AG08395 (cell line): ENCODE data around the gene TBC1D22A.
A peak's percentile ranks its signal among the peaks of the same experiment; 100 is the strongest.

Experiments used
- DNase-seq: peaks from one replicate; pipeline ENCODE4 v3.0.0; 2012; ENCODE audit warnings: mixed read lengths, low spot score

TBC1D22A gene

GRCh38 chr22:46835693-46836092, 73.2 kb downstream of the TBC1D22A start:
- DNase-seq = no peak

GRCh38 chr22:46841522-46841921, 79.1 kb downstream of the TBC1D22A start:
- no peak for DNase-seq

GRCh38 chr22:46842606-46843005, 80.2 kb downstream of the TBC1D22A start:
- DNase-seq = no peak

GRCh38 chr22:46843821-46844255, 81.4 kb downstream of the TBC1D22A start:
- peak; percentile 82 for DNase-seq

GRCh38 chr22:46844606-46845210, 82.3 kb downstream of the TBC1D22A start:
- DNase-seq = no peak

- DNase-seq = peak; percentile 59
Observed at GRCh38 chr22:46845296-46846149, 83.1 kb downstream of the TBC1D22A start.

- no peak for DNase-seq
Observed at GRCh38 chr22:46846150-46846831, 83.8 kb downstream of the TBC1D22A start.

GRCh38 chr22:46846832-46847355, 84.4 kb downstream of the TBC1D22A start:
- DNase-seq = no peak

- DNase-seq = no peak
Observed at GRCh38 chr22:46848197-46848596, 85.7 kb downstream of the TBC1D22A start.

GRCh38 chr22:46849101-46849500, 86.7 kb downstream of the TBC1D22A start:
- DNase-seq = no peak

GRCh38 chr22:46849951-46850350, 87.5 kb downstream of the TBC1D22A start:
- DNase-seq = no peak

GRCh38 chr22:46851311-46851710, 88.9 kb downstream of the TBC1D22A start:
- no peak for DNase-seq

GRCh38 chr22:46851941-46852340, 89.5 kb downstream of the TBC1D22A start:
- DNase-seq = no peak

GRCh38 chr22:46852771-46853170, 90.3 kb downstream of the TBC1D22A start:
- DNase-seq = no peak

- no peak for DNase-seq
Observed at GRCh38 chr22:46853191-46853590, 90.7 kb downstream of the TBC1D22A start.

GRCh38 chr22:46854125-46854870, 91.8 kb downstream of the TBC1D22A start:
- no peak for DNase-seq

GRCh38 chr22:46855681-46856080, 93.2 kb downstream of the TBC1D22A start:
- DNase-seq = no peak

GRCh38 chr22:46856661-46857060, 94.2 kb downstream of the TBC1D22A start:
- no peak for DNase-seq

- DNase-seq = no peak
Observed at GRCh38 chr22:46857142-46857884, 94.9 kb downstream of the TBC1D22A start.

- no peak for DNase-seq
Observed at GRCh38 chr22:46857885-46858143, 95.4 kb downstream of the TBC1D22A start.

GRCh38 chr22:46858181-46858771, 95.8 kb downstream of the TBC1D22A start:
- no peak for DNase-seq
